ENCODE measurements around the gene USP5.

Gene USP5

DNA sequence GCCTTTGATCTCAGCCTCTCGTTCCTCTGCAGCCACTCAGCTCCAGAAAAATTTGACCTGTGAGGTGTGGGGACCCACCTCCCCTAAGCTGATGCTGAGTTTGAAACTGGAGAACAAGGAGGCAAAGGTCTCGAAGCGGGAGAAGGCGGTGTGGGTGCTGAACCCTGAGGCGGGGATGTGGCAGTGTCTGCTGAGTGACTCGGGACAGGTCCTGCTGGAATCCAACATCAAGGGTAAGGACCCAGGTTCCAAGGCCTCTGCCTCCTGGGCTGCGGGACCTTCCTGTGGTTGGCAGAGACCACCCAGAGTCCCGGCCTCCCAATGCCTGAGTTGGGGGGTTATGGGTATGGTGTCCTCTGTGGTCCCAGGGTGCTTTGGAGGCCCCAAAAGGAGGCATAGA, 34.9 kb upstream of the USP5 start:
- ChIA-PET CTCF (interaction anchor here (0.6 to 10.5 kb wide), 6 partner anchors 9 to 62 kb away, joined by 3 to 97 read pairs (median 3); partner anchors contain the start of genes GNB3, GPR162 and P3H3), POLR2A (interaction anchor here (0.6 kb wide), 1 partner anchor 61 kb away, joined by 5 read pairs; no protein-coding TSS in a partner anchor)
- H3K4me3 ChIP-seq (ENCODE audit: control insufficient read depth in 1 of 7, extremely low read depth in 1 of 7, insufficient read depth in 4 of 7, low read depth in 2 of 7, low read length in 6 of 7): no peak overlapping the region

DNA sequence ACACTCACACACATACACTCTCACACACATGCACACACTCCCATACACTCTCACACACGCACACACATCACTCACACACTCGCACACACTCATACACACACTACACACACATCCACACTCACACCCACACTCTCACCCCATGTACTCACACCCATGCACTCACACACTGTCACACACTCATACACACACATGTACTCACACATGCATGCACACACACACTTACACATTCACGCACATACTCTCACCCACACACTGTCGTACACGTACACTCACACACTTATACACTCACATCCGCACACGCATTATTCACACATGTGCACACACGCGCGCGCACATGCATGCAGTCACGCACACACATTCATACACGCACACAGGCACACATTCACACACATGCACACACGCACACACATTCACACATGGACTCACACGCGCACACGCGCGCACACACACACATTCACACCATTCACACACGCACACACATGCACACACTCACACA, 34.2 kb upstream of the USP5 start:
- H3K9me3 ChIP-seq (ENCODE audit: control extremely low read depth in 1 of 5, control insufficient read depth in 4 of 5, insufficient read depth in 2 of 5, low read depth in 1 of 5, low read length in 4 of 5): no peaks in the 10 kb centered on the region
- ChIA-PET POLR2A (interaction anchor here (1.0 kb wide), 1 partner anchor 15 kb away, joined by 3 read pairs; no protein-coding TSS in a partner anchor), CTCF (interaction anchor here (1.2 to 1.4 kb wide), 4 partner anchors 23 to 63 kb away, joined by 3 to 6 read pairs (median 3); partner anchors contain the start of gene GNB3)
- H3K4me1 ChIP-seq (ENCODE audit: control extremely low read depth in 1 of 4, control insufficient read depth in 4 of 4, insufficient read depth in 4 of 4, low read length in 3 of 4): peaks cover 0 to 26% (median 19%) of the 10 kb centered on the region in 4 experiments
- H3K27me3 ChIP-seq (replicated peaks in 2 of 5; ENCODE audit: control insufficient read depth in 4 of 5, insufficient read depth in 5 of 5, low read length in 4 of 5): no peaks in the 10 kb centered on the region
- DNase-seq: no peak
- no peak overlapping the region for H3K27ac ChIP-seq (ENCODE audit: insufficient read depth in 1 of 2, low read depth in 1 of 2, low read length in 2 of 2, poor library complexity in 1 of 2, severe bottlenecking in 2 of 2)
- no peak overlapping the region for H3K4me3 ChIP-seq (ENCODE audit: control insufficient read depth in 1 of 7, extremely low read depth in 1 of 7, insufficient read depth in 4 of 7, low read depth in 2 of 7, low read length in 6 of 7)
- WGBS (ENCODE audit: insufficient coverage): 93% methylated on average over 14 of the region's 20 CpGs
- H3K36me3 ChIP-seq (ENCODE audit: control insufficient read depth in 4 of 4, insufficient read depth in 4 of 4, low read length in 3 of 4): no peaks in the 10 kb centered on the region

More for the DNA sequence above, 34.9 kb upstream of the USP5 start:
- H3K27ac ChIP-seq (ENCODE audit: insufficient read depth in 1 of 2, low read depth in 1 of 2, low read length in 2 of 2, poor library complexity in 1 of 2, severe bottlenecking in 2 of 2): no peak overlapping the region
- H3K36me3 ChIP-seq (ENCODE audit: control insufficient read depth in 4 of 4, insufficient read depth in 4 of 4, low read length in 3 of 4): no peaks in the 10 kb centered on the region
- H3K9me3 ChIP-seq (ENCODE audit: control extremely low read depth in 1 of 5, control insufficient read depth in 4 of 5, insufficient read depth in 2 of 5, low read depth in 1 of 5, low read length in 4 of 5): no peaks in the 10 kb centered on the region
- H3K27me3 ChIP-seq (replicated peaks in 2 of 5; ENCODE audit: control insufficient read depth in 4 of 5, insufficient read depth in 5 of 5, low read length in 4 of 5): no peaks in the 10 kb centered on the region
- WGBS (ENCODE audit: insufficient coverage): 100% methylated on average over 6 of the region's 8 CpGs
- no peak for DNase-seq
- H3K4me1 ChIP-seq (ENCODE audit: control extremely low read depth in 1 of 4, control insufficient read depth in 4 of 4, insufficient read depth in 4 of 4, low read length in 3 of 4): peaks cover 0 to 26% (median 17%) of the 10 kb centered on the region in 4 experiments

DNA sequence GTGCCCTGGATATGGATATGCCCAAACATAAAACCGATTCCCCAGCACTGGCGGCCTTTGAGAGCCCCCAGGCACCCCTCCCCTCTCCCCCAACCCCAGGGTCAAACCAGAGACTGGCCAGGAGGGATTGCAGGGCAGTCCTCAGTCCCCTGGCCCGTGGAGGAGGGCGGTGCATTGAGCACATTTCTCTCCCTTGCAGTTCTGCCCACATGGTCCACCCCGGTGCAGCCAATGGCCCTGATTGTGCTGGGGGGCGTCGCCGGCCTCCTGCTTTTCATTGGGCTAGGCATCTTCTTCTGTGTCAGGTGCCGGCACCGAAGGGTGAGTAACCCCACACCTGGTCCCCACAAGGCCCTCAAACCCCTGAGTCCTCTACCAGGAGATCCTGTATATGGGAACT, 33.7 kb upstream of the USP5 start:
- Histone ChIP-seq H3K4me1 (ENCODE audit: control extremely low read depth in 1 of 4, control insufficient read depth in 4 of 4, insufficient read depth in 4 of 4, low read length in 3 of 4) (peaks cover 0 to 25% (median 19%) of the 10 kb centered on the region in 4 experiments), H3K27me3 (replicated peaks in 2 of 5; ENCODE audit: control insufficient read depth in 4 of 5, insufficient read depth in 5 of 5, low read length in 4 of 5) (no peaks in the 10 kb centered on the region), H3K9me3 (ENCODE audit: control extremely low read depth in 1 of 5, control insufficient read depth in 4 of 5, insufficient read depth in 2 of 5, low read depth in 1 of 5, low read length in 4 of 5) (no peaks in the 10 kb centered on the region), H3K4me3 (ENCODE audit: control insufficient read depth in 1 of 7, extremely low read depth in 1 of 7, insufficient read depth in 4 of 7, low read depth in 2 of 7, low read length in 6 of 7) (no peak overlapping the region), H3K27ac (ENCODE audit: insufficient read depth in 1 of 2, low read depth in 1 of 2, low read length in 2 of 2, poor library complexity in 1 of 2, severe bottlenecking in 2 of 2) (no peak overlapping the region), H3K36me3 (ENCODE audit: control insufficient read depth in 4 of 4, insufficient read depth in 4 of 4, low read length in 3 of 4) (no peaks in the 10 kb centered on the region)
- POLR2A ChIA-PET: interaction anchor here (1.0 kb wide), 1 partner anchor 16 kb away, joined by 3 read pairs; no protein-coding TSS in a partner anchor
- CTCF ChIA-PET: no interaction called here
- DNase-seq: no peak
- 90% methylated on average over 10 of the region's 10 CpGs for WGBS (ENCODE audit: insufficient coverage)

DNA sequence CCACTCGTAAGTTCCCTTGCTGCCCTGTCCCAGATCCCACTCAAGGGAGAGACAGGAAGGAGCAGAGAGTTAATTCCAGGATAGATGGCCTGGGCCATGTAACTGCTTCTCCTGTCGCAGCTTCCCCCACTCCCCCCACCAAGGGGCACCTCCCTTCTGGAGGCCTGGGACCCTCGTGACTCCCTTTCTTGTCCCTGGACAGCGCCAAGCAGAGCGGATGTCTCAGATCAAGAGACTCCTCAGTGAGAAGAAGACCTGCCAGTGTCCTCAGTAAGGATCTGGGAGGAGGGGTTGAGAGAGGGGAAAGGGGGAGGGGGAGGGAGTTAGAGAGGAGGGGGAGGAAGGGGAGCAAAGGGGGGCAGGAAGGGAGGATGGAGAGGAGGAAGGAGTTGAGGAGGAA, 33.3 kb upstream of the USP5 start:
- Histone ChIP-seq H3K36me3 (ENCODE audit: control insufficient read depth in 4 of 4, insufficient read depth in 4 of 4, low read length in 3 of 4) (no peaks in the 10 kb centered on the region), H3K27me3 (replicated peaks in 2 of 5; ENCODE audit: control insufficient read depth in 4 of 5, insufficient read depth in 5 of 5, low read length in 4 of 5) (no peaks in the 10 kb centered on the region), H3K9me3 (ENCODE audit: control extremely low read depth in 1 of 5, control insufficient read depth in 4 of 5, insufficient read depth in 2 of 5, low read depth in 1 of 5, low read length in 4 of 5) (no peaks in the 10 kb centered on the region), H3K4me3 (ENCODE audit: control insufficient read depth in 1 of 7, extremely low read depth in 1 of 7, insufficient read depth in 4 of 7, low read depth in 2 of 7, low read length in 6 of 7) (no peak overlapping the region), H3K27ac (ENCODE audit: insufficient read depth in 1 of 2, low read depth in 1 of 2, low read length in 2 of 2, poor library complexity in 1 of 2, severe bottlenecking in 2 of 2) (no peak overlapping the region), H3K4me1 (ENCODE audit: control extremely low read depth in 1 of 4, control insufficient read depth in 4 of 4, insufficient read depth in 4 of 4, low read length in 3 of 4) (peaks cover 0 to 25% (median 19%) of the 10 kb centered on the region in 4 experiments)
- ChIA-PET POLR2A (interaction anchor here (1.0 kb wide), 1 partner anchor 16 kb away, joined by 3 read pairs; no protein-coding TSS in a partner anchor), CTCF (no interaction called here)
- no peak for DNase-seq
- 100% methylated on average over 1 of the region's 5 CpGs for WGBS (ENCODE audit: insufficient coverage)

DNA sequence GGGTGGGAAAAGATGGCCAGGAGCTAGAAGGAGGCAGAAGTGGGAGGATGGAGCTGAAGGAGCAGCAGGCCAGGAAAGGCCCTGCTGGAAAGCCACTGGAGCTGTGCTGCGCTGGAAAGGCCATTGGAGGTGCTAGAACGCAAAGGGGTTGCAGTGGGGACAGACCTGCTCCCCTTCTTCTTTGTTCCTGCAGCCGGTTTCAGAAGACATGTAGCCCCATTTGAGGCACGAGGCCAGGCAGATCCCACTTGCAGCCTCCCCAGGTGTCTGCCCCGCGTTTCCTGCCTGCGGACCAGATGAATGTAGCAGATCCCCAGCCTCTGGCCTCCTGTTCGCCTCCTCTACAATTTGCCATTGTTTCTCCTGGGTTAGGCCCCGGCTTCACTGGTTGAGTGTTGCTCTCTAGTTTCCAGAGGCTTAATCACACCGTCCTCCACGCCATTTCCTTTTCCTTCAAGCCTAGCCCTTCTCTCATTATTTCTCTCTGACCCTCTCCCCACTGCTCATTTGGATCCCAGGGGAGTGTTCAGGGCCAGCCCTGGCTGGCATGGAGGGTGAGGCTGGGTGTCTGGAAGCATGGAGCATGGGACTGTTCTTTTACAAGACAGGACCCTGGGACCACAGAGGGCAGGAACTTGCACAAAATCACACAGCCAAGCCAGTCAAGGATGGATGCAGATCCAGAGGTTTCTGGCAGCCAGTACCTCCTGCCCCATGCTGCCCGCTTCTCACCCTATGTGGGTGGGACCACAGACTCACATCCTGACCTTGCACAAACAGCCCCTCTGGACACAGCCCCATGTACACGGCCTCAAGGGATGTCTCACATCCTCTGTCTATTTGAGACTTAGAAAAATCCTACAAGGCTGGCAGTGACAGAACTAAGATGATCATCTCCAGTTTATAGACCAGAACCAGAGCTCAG, 32.6 kb upstream of the USP5 start:
- Histone ChIP-seq H3K27me3 (replicated peaks in 2 of 5; ENCODE audit: control insufficient read depth in 4 of 5, insufficient read depth in 5 of 5, low read length in 4 of 5) (no peaks in the 10 kb centered on the region), H3K27ac (ENCODE audit: insufficient read depth in 1 of 2, low read depth in 1 of 2, low read length in 2 of 2, poor library complexity in 1 of 2, severe bottlenecking in 2 of 2) (no peak overlapping the region), H3K36me3 (ENCODE audit: control insufficient read depth in 4 of 4, insufficient read depth in 4 of 4, low read length in 3 of 4) (no peaks in the 10 kb centered on the region), H3K9me3 (ENCODE audit: control extremely low read depth in 1 of 5, control insufficient read depth in 4 of 5, insufficient read depth in 2 of 5, low read depth in 1 of 5, low read length in 4 of 5) (no peaks in the 10 kb centered on the region), H3K4me3 (ENCODE audit: control insufficient read depth in 1 of 7, extremely low read depth in 1 of 7, insufficient read depth in 4 of 7, low read depth in 2 of 7, low read length in 6 of 7) (no peak overlapping the region), H3K4me1 (ENCODE audit: control extremely low read depth in 1 of 4, control insufficient read depth in 4 of 4, insufficient read depth in 4 of 4, low read length in 3 of 4) (peaks cover 0 to 25% (median 19%) of the 10 kb centered on the region in 4 experiments)
- no peak for DNase-seq
- over 99% methylated on average over 11 of the region's 13 CpGs for WGBS (ENCODE audit: insufficient coverage)
- ChIA-PET POLR2A (no interaction called here), CTCF (interaction anchor here (1.5 to 13.0 kb wide), 3 partner anchors 8 to 66 kb away, joined by 3 to 97 read pairs (median 35); partner anchors contain the start of gene MLF2)

DNA sequence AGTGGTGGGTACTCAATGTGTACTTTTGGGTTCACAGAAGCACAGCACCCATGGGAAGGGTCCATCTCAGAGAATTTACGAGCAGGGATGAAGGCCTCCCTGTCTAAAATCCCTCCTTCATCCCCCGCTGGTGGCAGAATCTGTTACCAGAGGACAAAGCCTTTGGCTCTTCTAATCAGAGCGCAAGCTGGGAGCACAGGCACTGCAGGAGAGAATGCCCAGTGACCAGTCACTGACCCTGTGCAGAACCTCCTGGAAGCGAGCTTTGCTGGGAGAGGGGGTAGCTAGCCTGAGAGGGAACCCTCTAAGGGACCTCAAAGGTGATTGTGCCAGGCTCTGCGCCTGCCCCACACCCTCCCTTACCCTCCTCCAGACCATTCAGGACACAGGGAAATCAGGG, 31.8 kb upstream of the USP5 start:
- WGBS (ENCODE audit: insufficient coverage): 100% methylated on average over 5 of the region's 5 CpGs
- Histone ChIP-seq H3K4me3 (ENCODE audit: control insufficient read depth in 1 of 7, extremely low read depth in 1 of 7, insufficient read depth in 4 of 7, low read depth in 2 of 7, low read length in 6 of 7) (no peak overlapping the region), H3K36me3 (ENCODE audit: control insufficient read depth in 4 of 4, insufficient read depth in 4 of 4, low read length in 3 of 4) (no peaks in the 10 kb centered on the region), H3K4me1 (ENCODE audit: control extremely low read depth in 1 of 4, control insufficient read depth in 4 of 4, insufficient read depth in 4 of 4, low read length in 3 of 4) (peaks cover 0 to 25% (median 19%) of the 10 kb centered on the region in 4 experiments), H3K27ac (ENCODE audit: insufficient read depth in 1 of 2, low read depth in 1 of 2, low read length in 2 of 2, poor library complexity in 1 of 2, severe bottlenecking in 2 of 2) (no peak overlapping the region), H3K9me3 (ENCODE audit: control extremely low read depth in 1 of 5, control insufficient read depth in 4 of 5, insufficient read depth in 2 of 5, low read depth in 1 of 5, low read length in 4 of 5) (no peaks in the 10 kb centered on the region), H3K27me3 (replicated peaks in 2 of 5; ENCODE audit: control insufficient read depth in 4 of 5, insufficient read depth in 5 of 5, low read length in 4 of 5) (no peaks in the 10 kb centered on the region)
- DNase-seq: no peak
- CTCF ChIA-PET: interaction anchor here (1.5 to 13.0 kb wide), 5 partner anchors 8 to 67 kb away, joined by 3 to 97 read pairs (median 25); partner anchors contain the start of genes MLF2 and PTMS
- POLR2A ChIA-PET: no interaction called here
